NCI-H460 (cell line): ENCODE data around the gene UPK3BL2. TPM values are rescaled to one million over a fixed set of nuclear protein-coding genes. Genes with fewer than 3 reads are reported as not detected.
"Not testable (repeated sequence)": the region's sequence is repeated elsewhere in the genome, so short reads cannot be mapped to it uniquely, and the experiment has no call there.

Experiments used
- DNase-seq: peaks from one replicate; pipeline ENCODE4 v3.0.0-alpha.2; 2016; ENCODE audit warnings: low read depth; ENCODE audit errors: extremely low read depth
- total RNA-seq: library from RNA; depleted of rRNA; stranded (reverse); fragments of >200 nt; shearing (Covaris generic); gene quantifications from 2 replicates; pipeline ENCODE4 v1.2.3, GENCODE V29; 2014

UPK3BL2 gene
- total RNA-seq, 1 experiment from 2014 or later = 5.0 TPM

- not testable (repeated sequence) for DNase-seq
These were observed 11.4 kb downstream of the UPK3BL2 start for GRCh38 chr7:102532127-102532526.

- not testable (repeated sequence) for DNase-seq
These were observed 11.9 kb downstream of the UPK3BL2 start for GRCh38 chr7:102531583-102531982.

GRCh38 chr7:102527822-102528793 lies 15.4 kb downstream of the UPK3BL2 start:
- DNase-seq = not testable (repeated sequence)

- DNase-seq = not testable (repeated sequence)
These were observed 16.3 kb downstream of the UPK3BL2 start for GRCh38 chr7:102527182-102527581.

GRCh38 chr7:102524803-102525202 lies 18.7 kb downstream of the UPK3BL2 start:
- not testable (repeated sequence) for DNase-seq

- not testable (repeated sequence) for DNase-seq
These were observed 22.7 kb downstream of the UPK3BL2 start for GRCh38 chr7:102520797-102521196.

- DNase-seq = not testable (repeated sequence)
These were observed 25.8 kb downstream of the UPK3BL2 start, which contains the start of gene RASA4B for GRCh38 chr7:102517550-102518147. Gene RASA4B, minus strand, starts transcription at chr7:102517777. Its CDS starts 67 bp downstream, at chr7:102517710.

- DNase-seq = not testable (repeated sequence)
These were observed 26.5 kb downstream of the UPK3BL2 start for GRCh38 chr7:102516951-102517350.

GRCh38 chr7:102515889-102516288 lies 27.6 kb downstream of the UPK3BL2 start:
- not testable (repeated sequence) for DNase-seq

- not testable (repeated sequence) for DNase-seq
These were observed 28.4 kb downstream of the UPK3BL2 start for GRCh38 chr7:102514881-102515721.

GRCh38 chr7:102512642-102513221 lies 30.8 kb downstream of the UPK3BL2 start:
- not testable (repeated sequence) for DNase-seq

GRCh38 chr7:102511860-102512522 lies 31.5 kb downstream of the UPK3BL2 start:
- not testable (repeated sequence) for DNase-seq

GRCh38 chr7:102510575-102510974 lies 32.9 kb downstream of the UPK3BL2 start:
- not testable (repeated sequence) for DNase-seq

- not testable (repeated sequence) for DNase-seq
These were observed 35.9 kb downstream of the UPK3BL2 start for GRCh38 chr7:102507410-102508088.

GRCh38 chr7:102505298-102506185 lies 38.0 kb downstream of the UPK3BL2 start:
- not testable (repeated sequence) for DNase-seq

- DNase-seq = not testable (repeated sequence)
These were observed 40.4 kb downstream of the UPK3BL2 start for GRCh38 chr7:102503141-102503540.

GRCh38 chr7:102498321-102498720 lies 45.2 kb downstream of the UPK3BL2 start:
- not testable (repeated sequence) for DNase-seq

GRCh38 chr7:102497308-102497707 lies 46.2 kb downstream of the UPK3BL2 start:
- DNase-seq = not testable (repeated sequence)
